ENCODE data around the gene RNF167.
A peak's percentile ranks its signal among the peaks of the same experiment; 100 is the strongest.

Gene RNF167

DNA sequence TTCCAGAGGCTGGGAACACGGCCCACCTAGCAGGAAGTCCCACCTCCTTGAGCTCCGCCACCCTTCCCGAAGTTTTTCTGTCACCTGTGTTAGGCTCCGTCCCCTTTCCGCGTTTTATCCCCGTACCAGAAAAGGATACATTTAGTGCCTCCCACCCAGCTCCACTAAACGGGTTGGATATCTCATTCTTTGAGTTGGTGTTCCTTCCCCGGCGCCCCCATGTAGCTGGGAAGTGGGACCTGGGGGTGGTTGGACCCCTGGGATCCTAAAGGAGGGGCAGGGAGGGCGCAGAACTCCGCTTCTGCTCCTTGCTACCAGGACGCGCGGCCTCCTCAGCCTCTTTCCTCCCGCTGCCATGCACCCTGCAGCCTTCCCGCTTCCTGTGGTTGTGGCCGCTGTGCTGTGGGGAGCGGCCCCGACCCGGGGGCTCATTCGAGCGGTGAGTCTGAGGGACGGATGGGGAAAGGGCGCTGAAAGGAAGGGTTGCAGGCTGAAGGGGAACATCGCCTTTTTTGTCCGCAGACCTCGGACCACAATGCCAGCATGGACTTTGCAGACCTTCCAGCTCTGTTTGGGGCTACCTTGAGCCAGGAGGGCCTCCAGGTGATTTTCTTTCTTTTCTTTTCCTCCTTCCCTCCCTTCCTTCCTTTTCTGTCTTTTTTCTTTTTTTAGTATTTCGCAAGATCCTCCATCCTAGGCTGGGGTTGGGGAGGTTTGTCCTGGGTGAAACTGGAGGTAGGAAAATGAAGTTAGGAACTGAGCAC lies 669 bp downstream of the RNF167 start:
- peak; percentile 61 for DNase-seq

DNA sequence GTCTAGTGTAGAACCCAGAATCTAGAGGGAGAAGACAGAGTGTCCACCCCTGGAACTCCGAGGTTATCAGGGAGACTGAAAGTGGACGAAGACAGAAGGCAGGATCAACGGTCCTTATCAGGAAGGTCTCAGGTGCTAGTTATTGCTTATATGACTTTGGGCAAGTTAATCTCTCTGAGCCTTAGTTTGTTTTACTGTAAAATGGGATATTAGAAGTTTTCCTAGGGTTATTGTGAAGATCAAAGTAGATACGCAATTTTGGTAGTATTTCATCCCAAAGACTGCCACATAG lies 1.2 kb downstream of the RNF167 start:
- no peak for DNase-seq

DNA sequence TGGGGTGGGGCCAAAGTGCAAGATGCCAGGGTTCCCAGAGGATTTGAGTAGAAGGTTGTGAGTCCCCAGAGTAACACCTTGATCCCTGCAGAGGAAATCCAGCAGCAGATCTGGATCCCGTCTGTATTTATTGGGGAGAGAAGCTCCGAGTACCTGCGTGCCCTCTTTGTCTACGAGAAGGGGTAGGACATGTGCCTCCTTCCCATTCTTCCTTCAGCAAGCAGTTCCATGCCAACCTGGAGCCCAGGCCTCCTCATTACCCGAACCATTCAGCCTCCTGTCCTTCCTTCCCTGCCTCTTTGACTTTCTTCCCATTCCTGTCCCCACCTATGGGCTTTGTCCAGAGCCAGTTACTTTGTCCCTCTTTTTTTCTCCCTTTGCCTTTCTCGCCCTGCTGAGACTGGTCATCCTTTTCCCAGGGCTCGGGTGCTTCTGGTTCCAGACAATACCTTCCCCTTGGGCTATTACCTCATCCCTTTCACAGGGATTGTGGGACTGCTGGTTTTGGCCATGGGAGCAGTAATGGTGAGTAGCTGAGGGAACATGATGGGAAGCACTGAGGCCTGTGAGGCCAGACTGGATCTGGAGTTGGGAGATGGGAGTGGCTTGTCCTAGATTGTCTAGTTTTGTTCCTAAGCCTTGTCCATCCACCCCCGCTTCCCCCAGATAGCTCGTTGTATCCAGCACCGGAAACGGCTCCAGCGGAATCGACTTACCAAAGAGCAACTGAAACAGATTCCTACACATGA lies 2.9 kb downstream of the RNF167 start:
- no peak for DNase-seq

DNA sequence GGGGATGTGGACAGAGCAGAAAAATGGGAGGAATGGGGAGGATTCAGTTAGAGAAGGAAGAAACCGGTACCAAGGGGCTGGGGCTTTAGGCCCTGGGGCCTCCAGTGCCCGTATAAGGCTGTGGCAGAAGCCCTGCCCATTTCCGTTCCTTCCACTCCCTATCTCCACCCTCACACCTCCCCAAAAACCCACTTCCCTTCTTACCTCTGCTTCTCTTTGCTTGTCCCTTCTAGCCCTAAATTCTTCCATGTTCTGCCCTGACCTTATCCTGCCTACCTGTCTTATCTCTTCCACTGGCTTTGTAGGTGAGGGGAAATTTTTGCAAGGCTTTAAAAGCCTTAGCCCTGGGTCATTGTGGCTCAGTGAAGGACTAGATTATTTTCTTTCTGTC lies 4.1 kb downstream of the RNF167 start:
- no peak for DNase-seq

DNA sequence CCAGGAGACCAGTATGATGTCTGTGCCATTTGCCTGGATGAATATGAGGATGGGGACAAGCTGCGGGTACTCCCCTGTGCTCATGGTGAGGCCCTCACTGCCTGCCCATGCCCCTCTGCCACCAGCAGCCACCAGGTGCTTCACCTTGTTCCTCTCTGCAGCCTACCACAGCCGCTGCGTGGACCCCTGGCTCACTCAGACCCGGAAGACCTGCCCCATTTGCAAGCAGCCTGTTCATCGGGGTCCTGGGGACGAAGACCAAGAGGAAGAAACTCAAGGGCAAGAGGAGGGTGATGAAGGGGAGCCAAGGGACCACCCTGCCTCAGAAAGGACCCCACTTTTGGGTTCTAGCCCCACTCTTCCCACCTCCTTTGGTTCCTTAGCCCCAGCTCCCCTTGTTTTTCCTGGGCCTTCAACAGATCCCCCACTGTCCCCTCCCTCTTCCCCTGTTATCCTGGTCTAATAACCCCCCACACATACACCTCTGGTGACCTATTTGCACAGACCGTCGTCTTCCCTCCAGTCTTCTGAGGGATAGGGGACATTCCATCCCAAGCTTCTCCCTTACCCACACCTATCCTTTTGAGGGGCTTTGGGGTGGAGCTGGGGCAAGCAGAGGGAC lies 4.6 kb downstream of the RNF167 start:
- DNase-seq = no peak

DNA sequence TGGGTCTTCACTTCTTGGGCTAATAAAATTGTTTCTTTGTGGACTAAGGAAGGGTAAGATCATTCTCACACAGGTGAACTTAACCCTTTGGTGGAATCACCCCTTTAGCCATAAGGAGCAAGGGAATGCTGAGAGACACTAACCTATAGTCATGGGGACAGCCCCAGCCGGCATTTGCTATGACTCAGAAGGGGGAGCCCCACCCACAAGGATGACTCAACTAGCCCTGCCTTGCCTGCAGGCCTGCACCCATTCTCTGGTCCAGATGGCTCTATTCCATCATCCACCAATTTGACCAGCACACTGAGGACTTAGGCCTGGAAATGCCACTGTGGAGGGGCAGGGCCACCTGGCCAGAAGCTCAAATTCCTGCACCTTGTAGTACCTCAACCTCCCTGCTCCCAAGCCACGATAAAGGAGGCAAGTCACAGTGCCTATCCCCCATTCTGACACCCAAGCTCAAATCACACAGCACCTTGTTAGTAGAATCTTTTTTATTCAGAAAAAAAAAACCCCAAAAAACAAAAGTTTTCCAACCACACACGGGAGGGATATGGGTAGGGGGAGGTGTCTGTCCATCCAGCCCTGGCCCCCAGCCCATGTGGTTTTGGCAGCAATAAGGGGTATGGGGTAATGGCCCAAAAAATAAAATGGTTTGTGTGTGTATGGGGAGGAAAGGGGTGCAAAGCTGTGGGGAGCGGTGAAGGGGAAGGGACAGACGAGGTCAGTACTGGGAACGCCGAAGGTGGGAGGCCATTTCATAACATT lies 5.3 kb downstream of the RNF167 start:
- DNase-seq = no peak

DNA sequence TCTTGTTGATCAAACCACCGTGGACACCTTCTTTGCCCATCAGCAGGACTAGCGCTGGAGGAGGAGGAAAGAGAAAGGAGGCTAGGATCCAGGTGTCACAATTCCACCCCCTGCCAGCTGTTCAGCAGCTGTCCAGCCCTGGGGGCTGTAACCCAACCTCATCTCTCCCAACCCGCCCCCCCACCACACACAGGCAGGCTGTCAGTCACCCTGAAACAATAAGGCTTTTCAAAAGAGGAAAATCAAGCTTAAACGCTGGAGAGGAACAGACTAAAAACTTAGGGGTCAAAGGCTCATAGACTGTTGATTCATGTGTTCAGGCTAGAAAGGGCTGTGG lies 5.8 kb downstream of the RNF167 start:
- DNase-seq = no peak

DNA sequence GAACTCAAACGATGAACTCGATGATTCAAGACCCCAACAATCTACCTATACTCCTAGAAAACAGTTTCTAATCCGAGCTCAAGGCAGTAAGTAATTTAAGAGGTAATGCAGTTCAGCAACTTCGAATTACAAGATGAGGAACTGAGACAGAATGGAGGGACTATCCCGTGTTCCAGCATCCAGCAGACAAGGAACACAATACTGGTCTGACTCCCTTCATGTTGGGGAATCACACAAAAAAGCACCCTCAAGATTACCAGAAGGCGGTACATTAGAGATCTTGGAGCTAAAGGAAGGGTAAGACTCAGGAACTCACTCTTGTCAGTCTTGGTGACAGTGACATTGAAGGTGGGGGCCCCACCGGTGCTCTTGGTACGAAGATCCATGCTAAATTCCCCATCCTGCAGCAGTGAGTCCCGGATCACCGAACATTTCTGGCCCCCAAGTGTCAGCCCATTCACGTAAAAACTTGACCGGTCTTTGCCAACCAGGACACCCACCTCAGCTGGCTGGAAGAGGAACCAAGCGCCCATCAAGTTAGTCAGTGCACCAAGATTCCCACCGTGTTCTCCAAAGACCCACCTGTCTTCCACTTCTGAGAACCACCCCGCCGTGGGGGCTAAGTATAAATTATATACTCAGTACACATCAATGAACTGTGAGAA lies 6.4 kb downstream of the RNF167 start:
- DNase-seq = no peak

DNA sequence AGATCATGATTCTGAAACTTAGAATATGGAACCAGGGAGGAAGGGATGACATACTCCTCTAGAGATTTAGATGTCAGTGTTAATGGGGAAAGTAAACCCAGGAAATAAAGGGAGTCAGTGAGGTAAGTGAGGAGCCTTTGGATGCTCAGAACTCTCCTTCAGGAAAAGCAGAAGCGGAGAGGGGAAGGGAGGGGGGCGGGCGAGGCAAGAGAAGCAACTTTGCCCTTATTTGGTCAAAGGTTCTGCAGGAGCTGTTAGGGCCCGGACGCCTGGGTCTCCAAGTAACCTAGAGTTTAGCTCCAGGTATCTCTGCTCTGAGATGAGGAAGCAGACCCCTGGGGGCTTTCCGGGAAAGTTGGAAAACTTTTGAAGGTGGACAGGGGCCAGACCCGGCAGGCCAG lies 6.9 kb downstream of the RNF167 start:
- no peak for DNase-seq

DNA sequence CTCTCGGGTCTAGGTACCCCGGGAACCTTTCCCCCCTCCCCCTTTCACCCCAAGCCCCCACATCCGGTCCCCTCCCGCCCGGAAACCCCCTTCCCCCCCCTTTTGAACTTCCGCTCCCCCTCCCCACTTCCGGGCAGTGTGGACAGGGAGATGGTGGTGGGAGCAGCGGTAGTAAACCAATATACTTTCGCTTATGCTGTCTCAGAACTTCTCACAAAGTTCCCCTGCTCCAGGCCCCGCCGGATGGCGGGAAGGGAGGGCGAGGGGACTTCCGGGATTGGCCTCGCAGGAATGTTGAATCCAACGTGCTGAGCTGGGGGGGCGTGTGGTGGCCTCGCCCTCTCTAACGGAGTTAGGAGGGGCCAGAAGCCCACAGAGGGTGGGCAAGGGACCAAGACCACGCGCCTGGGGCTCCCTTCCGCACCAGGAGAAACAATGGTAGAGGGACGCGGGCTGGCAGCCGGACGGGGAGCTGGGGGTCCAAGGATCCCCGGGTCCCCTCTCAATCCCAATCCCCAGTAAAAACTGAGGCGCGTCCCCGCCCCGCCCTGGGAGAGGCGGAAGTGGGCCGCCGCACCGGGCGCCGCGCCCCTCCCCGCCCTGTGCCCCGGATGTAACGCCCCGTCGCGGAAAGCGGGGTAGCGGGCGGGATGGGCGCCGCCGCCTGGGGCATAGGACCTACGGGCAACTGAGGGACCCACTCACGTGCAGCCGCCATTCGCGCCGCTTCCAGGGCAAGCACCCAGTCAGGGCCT lies 7.5 kb downstream of the RNF167 start:
- no peak for DNase-seq

DNA sequence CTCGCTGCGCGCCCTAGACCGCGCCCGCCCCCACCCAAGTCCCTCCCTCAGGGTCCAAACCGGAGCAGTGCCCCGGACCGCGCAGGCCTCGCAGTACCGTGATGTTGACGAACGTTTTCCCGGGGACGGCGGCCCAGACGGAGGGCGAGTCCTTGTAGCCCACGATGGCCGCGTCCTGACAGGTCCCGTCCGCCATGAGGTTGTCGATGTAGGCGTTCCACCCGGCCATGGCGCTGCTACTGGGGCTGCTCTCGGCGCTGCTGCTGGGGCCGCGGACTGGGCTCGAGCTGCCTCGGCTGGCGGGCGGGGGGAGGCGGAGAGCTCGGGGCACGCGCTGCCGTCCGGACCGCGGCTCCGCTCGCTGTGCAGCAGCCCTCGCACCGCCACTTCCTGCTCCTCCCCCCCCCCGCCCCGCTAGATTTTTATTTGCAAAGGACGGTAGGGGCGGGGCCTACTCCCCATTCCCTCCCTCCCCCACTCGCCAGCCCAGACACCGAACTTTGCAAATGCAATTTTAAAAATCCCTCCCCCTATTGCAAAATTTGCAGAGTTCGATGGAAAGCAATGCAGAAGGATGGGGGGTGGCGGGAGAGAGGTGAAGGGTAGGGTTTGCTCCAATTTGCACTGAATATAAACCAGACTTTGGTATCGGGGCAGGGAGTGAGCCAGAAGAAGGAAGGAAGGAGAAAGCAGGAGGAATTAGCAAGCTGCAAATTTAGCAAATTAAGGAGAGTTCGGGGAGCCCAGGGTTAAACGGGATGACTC lies 8.3 kb downstream of the RNF167 start, which contains the start of gene PFN1:
Gene PFN1 (minus strand): TSS at position 365 of the 765 bp plus-strand sequence. CDS start 136 bp downstream, at position 229.
- peak; percentile 58 for DNase-seq

DNA sequence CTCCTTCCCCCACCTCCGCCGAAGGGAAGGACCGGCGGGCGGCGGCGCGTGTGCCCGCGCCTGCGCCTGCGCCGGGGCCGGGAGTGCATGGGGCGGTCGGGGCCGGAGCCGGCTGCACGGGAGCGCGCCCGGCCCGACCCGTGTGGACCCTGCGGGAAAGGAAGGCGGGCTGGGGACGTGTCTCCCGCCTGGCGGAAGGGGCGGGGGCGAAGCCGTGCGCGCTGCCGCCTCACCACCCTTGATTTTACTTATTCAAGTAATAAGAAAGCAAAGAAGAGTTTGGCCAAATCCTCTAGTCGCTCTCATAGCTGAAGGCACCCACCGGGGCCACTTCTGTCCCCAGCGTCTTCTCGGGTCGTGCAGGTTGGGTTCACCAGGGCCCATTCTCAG lies 8.9 kb downstream of the RNF167 start:
- DNase-seq = peak; percentile 79

DNA sequence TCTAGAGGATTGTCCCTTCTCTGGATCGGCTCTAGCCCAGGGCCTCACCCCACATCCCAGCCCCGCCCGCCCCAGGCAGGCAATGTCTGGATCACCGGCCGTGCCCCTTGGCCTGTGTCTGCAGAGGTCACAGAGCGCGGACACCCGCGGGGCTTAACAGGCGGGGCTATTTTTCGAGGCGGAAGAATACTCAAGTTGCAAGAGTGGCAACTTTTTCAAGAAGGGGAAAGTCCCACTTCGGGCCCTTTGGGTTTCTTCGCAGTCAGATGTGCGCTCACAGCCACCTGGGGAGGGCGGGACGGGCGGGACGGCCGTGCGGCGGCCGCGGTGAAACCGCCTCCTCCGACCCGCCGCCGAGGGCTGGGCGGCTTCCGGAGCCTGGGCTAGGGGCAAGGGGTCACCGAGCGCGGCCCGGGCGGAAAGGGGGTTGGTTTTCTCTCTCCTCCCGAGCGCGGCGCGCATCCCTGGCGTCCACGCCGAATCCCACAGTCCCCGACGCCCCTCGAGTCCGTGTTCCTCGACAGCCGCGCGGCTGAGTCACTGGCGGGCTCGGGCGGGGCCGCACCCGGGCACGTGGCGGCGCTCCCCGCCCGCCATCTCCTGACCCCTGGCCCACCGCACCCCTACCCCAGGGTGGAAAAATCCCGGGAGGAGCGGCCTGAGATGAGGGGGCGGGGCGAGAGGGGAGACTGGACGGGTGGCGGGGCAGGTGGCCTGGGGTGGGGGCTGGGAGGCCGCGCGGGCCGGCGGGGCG lies 9.4 kb downstream of the RNF167 start:
- no peak for DNase-seq

DNA sequence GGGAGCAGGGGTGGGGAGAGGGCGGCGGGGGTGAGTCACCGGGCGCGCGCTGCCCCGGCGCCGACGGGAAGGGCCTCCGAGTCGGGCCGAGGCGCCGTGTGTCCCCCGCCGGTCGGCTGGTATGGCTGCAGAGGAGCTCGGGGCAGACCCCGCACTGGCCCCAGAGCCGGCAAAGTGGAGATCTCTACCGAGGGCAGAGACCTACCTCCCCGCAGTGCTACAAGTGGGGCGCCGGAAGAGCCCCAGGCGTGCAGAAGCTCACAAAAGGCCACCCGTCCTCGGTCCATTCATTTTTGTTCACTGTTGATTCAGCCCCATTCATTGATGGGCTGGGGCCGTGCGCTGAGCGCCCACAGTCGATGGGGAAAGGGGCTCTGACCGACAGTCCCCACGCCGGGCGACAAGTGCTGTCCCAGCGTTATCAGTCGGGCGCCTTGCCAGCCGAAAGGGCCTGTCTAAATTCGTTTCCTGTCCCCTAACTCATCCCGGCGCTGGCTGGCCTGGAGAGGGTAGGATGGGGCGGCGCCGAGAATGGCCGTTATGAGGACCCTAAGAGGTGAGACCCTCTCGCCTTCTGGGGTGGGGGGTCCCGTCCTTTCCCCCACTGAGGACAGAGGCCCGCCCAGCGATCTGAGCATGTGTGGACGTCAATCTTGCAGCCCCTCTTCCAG lies 10.1 kb downstream of the RNF167 start:
- DNase-seq = no peak

DNA sequence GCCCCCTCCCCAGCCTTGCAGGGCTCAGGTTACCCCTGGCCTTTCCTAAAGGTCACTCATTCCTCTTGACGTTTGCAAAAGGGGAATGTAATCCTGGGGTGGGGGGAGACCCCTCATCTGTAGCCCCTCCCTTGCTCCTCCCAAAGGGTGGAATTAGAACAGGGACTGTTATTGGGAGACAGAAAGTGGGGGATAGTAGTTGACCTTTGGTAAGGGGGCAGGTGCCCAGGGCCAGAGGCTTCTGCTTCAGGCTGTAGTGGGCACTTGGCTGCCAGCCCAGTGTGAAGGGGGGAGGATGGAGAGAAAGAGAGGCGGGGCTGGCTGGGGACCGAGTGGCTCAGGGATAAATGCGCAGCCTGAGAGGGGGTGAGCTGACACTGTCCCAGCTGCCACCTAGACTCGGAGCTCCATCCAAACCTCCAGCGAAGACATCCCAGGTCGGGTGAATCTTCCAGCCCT lies 10.7 kb downstream of the RNF167 start, which contains the start of gene ENO3:
Gene ENO3 (plus strand): TSS at position 374 of the 459 bp plus-strand sequence. CDS start 711 bp downstream, outside the sequence.
- DNase-seq = no peak

DNA sequence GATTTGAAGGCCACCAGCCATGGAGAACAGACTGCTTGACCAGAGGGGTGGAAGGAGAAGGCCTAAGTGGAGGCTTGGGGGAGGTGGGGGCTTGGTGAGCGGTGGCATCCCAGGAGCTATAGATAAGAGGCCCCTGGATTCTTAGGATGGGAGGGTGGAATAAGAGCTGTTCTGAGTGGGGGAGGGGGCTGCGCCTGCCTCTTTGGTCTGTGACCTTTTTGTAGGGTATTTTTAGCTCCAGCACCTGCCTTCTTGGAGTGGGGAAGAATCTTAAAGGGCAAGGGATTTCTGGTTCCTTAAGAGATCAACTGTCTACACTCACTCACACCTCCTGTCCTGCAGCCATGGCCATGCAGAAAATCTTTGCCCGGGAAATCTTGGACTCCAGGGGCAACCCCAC lies 11.4 kb downstream of the RNF167 start:
- no peak for DNase-seq

DNA sequence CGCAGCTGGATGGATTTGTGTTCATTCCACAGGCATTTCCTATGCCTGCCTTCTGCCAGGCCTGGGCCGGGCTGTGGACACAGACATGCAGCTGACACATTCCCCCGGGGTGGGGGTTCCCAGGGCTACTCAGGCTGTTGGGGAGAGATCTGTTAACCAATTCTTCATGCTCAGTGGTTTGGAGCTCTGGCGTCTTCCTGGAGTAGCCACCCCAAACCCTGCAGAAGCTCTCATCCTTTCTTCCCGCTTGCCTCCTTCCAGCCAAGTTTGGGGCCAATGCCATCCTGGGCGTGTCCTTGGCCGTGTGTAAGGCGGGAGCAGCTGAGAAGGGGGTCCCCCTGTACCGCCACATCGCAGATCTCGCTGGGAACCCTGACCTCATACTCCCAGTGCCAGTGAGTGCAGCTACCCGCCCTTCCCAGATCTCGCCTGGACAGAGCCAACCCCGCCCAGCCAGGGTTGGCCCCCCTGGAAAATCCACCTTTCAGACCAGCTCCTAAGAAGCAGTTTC lies 13.4 kb downstream of the RNF167 start:
- DNase-seq = no peak

DNA sequence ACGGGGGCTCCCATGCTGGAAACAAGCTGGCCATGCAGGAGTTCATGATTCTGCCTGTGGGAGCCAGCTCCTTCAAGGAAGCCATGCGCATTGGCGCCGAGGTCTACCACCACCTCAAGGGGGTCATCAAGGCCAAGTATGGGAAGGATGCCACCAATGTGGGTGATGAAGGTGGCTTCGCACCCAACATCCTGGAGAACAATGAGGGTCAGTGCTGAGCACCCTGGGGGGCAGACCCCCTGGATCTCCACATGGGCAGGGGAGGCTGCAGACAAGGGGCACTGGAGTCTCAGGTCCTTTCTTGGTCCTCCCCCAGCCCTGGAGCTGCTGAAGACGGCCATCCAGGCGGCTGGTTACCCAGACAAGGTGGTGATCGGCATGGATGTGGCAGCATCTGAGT lies 15.0 kb downstream of the RNF167 start:
- DNase-seq = no peak

DNA sequence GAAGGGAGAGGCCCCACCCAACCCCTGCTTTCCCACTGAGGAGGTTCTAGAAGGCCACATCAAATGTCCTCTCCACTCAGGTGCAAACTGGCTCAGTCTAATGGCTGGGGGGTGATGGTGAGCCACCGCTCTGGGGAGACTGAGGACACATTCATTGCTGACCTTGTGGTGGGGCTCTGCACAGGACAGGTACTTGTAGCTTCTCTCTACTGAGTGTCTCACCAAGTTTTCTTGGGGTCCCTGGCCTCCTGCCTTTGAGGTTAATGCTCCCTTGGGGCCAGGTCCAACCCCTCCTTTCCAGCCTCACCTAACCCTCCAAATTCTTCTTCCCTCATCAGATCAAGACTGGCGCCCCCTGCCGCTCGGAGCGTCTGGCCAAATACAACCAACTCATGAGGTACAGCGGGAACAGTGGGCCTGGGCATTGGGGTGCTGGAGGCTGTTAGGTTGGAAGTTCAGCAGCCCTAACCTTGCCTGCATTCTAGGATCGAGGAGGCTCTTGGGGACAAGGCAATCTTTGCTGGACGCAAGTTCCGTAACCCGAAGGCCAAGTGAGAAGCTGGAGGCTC lies 16.5 kb downstream of the RNF167 start:
- no peak for DNase-seq
